Fibroblast of peridontal ligament (primary cell): ENCODE measurements around the gene SRD5A1.
A peak's percentile ranks its signal among the peaks of the same experiment; 100 is the strongest.

Experiments
- DNase-seq: peaks from one replicate; pipeline ENCODE4 v3.0.0-alpha.2; 2010; ENCODE audit errors: extremely low read depth

Gene SRD5A1

GRCh38 chr5:6632888-6633468 lies at the start of gene SRD5A1, which contains the start of gene NSUN2:
TSS of gene SRD5A1 (plus strand) at chr5:6633440. CDS start at chr5:6633577, 137 bp downstream.
TSS of gene NSUN2 (minus strand) at chr5:6633044. CDS start at chr5:6632979, 65 bp downstream.
- DNase-seq, result peak; percentile 89

GRCh38 chr5:6584101-6584645 lies 49.1 kb upstream of the SRD5A1 start:
- no peak for DNase-seq

- DNase-seq, result no peak
Measured at GRCh38 chr5:6584727-6585126, 48.5 kb upstream of the SRD5A1 start.

- no peak for DNase-seq
Measured at GRCh38 chr5:6585168-6585567, 48.1 kb upstream of the SRD5A1 start.

GRCh38 chr5:6585939-6586646 lies 47.1 kb upstream of the SRD5A1 start:
- no peak for DNase-seq

- DNase-seq, result no peak
Measured at GRCh38 chr5:6586647-6587042, 46.6 kb upstream of the SRD5A1 start.

GRCh38 chr5:6587171-6587570 lies 46.1 kb upstream of the SRD5A1 start:
- DNase-seq, result no peak

GRCh38 chr5:6590581-6590980 lies 42.7 kb upstream of the SRD5A1 start:
- DNase-seq, result no peak

- DNase-seq, result no peak
Measured at GRCh38 chr5:6591671-6592288, 41.5 kb upstream of the SRD5A1 start.

GRCh38 chr5:6592601-6593000 lies 40.6 kb upstream of the SRD5A1 start:
- peak; percentile 8 for DNase-seq

- no peak for DNase-seq
Measured at GRCh38 chr5:6593148-6594016, 39.9 kb upstream of the SRD5A1 start.

- DNase-seq, result no peak
Measured at GRCh38 chr5:6594066-6594465, 39.2 kb upstream of the SRD5A1 start.

GRCh38 chr5:6595405-6595804 lies 37.8 kb upstream of the SRD5A1 start:
- no peak for DNase-seq

GRCh38 chr5:6596388-6596787 lies 36.9 kb upstream of the SRD5A1 start:
- no peak for DNase-seq

GRCh38 chr5:6597557-6597956 lies 35.7 kb upstream of the SRD5A1 start:
- DNase-seq, result no peak

- peak; percentile 14 for DNase-seq
Measured at GRCh38 chr5:6598351-6598900, 34.8 kb upstream of the SRD5A1 start.

- DNase-seq, result no peak
Measured at GRCh38 chr5:6599739-6600138, 33.5 kb upstream of the SRD5A1 start.

- DNase-seq, result no peak
Measured at GRCh38 chr5:6601271-6601670, 32.0 kb upstream of the SRD5A1 start.

GRCh38 chr5:6601816-6602215 lies 31.4 kb upstream of the SRD5A1 start:
- DNase-seq, result no peak

GRCh38 chr5:6602441-6602840 lies 30.8 kb upstream of the SRD5A1 start:
- DNase-seq, result no peak

- DNase-seq, result no peak
Measured at GRCh38 chr5:6603643-6604042, 29.6 kb upstream of the SRD5A1 start.

- no peak for DNase-seq
Measured at GRCh38 chr5:6604341-6604740, 28.9 kb upstream of the SRD5A1 start.
